ENCODE data around the gene CD160. TPM values are rescaled to one million over a fixed set of nuclear protein-coding genes. Genes with fewer than 3 reads are reported as not detected.

CD160 gene
- total and polyA plus RNA-seq, 8 donors, result 0.02 to 0.15 (median 0.12) TPM; not detected in 5

DNA sequence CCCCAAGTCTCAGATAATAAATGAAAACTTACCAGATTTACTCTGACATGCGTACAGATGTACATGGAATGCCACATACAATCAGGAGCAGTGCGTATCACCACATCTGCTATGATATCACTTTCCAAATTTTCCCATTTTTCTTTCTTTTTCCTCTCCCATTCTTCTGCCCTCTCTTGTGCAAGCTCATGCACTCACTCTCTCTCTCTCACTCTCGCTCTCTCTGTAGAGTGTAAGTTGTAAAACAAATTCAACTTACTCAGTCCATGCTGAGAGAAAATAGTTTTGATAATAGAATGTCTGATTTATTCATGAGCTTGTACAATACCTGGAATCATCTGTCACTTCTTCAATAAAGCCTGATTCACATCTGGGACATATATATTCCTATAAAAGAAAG is 69.3 kb downstream of the CD160 start:
- intact Hi-C loops (cut with DNase I), result no loop called here
- FAIRE-seq, result no peak

More for the DNA sequence above, 69.3 kb downstream of the CD160 start:
- Histone ChIP-seq H3K27me3 (no peaks in the 10 kb centered on the region), H3K4me3 (no peak overlapping the region), H3K4me1 (peaks cover 3 to 18% (median 13%) of the 10 kb centered on the region in 3 donors), H3K27ac (no peak overlapping the region), H3K9me3 (no peaks in the 10 kb centered on the region), H3K36me3 (no peaks in the 10 kb centered on the region)
- TF ChIP-seq, protein P1, sequence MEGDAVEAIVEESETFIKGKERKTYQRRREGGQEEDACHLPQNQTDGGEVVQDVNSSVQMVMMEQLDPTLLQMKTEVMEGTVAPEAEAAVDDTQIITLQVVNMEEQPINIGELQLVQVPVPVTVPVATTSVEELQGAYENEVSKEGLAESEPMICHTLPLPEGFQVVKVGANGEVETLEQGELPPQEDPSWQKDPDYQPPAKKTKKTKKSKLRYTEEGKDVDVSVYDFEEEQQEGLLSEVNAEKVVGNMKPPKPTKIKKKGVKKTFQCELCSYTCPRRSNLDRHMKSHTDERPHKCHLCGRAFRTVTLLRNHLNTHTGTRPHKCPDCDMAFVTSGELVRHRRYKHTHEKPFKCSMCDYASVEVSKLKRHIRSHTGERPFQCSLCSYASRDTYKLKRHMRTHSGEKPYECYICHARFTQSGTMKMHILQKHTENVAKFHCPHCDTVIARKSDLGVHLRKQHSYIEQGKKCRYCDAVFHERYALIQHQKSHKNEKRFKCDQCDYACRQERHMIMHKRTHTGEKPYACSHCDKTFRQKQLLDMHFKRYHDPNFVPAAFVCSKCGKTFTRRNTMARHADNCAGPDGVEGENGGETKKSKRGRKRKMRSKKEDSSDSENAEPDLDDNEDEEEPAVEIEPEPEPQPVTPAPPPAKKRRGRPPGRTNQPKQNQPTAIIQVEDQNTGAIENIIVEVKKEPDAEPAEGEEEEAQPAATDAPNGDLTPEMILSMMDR (IDR thresholded peaks at IDR 0.05), result no peak
- no peak for DNase-seq
- WGBS, 2 donors, result 98 to 99% methylated on average over 3 of the region's 3 CpGs
- ATAC-seq, result no peak

Other genes starting within 250 kb of the CD160 start
- 10 to 100 TPM in 5 of 6 donors, 1 to 10 TPM in 1; 9.3 to 18.9 (median 12.2) TPM for gene GPR89A, start 111.5 kb upstream of the CD160 start, total RNA-seq
- 10 to 100 TPM; 12.0 to 16.4 TPM for gene GPR89A, start 111.5 kb upstream of the CD160 start, polyA plus RNA-seq
- gene PDZK1, start 12.1 kb upstream of the CD160 start, total RNA-seq, result 1 to 10 TPM; 3.4 to 9.7 (median 8.1) TPM
- gene PDZK1, start 12.1 kb upstream of the CD160 start, polyA plus RNA-seq, result 10 to 100 TPM in 1 of 2 donors, 1 to 10 TPM in 1; 9.8 to 21.6 TPM
- 1 to 10 TPM; 4.9 to 8.1 (median 5.9) TPM for gene RNF115, start 104.6 kb downstream of the CD160 start, total RNA-seq
- 1 to 10 TPM; 5.1 to 8.0 TPM for gene RNF115, start 104.6 kb downstream of the CD160 start, polyA plus RNA-seq
- 10 to 100 TPM; 11.9 to 16.2 (median 14.6) TPM for gene POLR3C, start 104.7 kb downstream of the CD160 start, total RNA-seq
- 10 to 100 TPM in 1 of 2 donors, 1 to 10 TPM in 1; 7.6 to 13.9 TPM for gene POLR3C, start 104.7 kb downstream of the CD160 start, polyA plus RNA-seq
- gene NUDT17, start 126.1 kb downstream of the CD160 start, total RNA-seq, result 1 to 10 TPM; 1.0 to 2.6 (median 1.7) TPM
- gene NUDT17, start 126.1 kb downstream of the CD160 start, polyA plus RNA-seq, result 1 to 10 TPM; 2.6 to 3.6 TPM
- gene PIAS3, start 139.6 kb downstream of the CD160 start, total RNA-seq, result 10 to 100 TPM in 2 of 6 donors, 1 to 10 TPM in 4; 8.9 to 16.4 (median 10.0) TPM
- gene PIAS3, start 139.6 kb downstream of the CD160 start, polyA plus RNA-seq, result 10 to 100 TPM; 21.9 to 26.7 TPM
- under 1 TPM; 0.04 to 0.50 (median 0.26) TPM for gene ANKRD35, start 166.4 kb downstream of the CD160 start, total RNA-seq
- under 1 TPM; 0.59 to 0.68 TPM for gene ANKRD35, start 166.4 kb downstream of the CD160 start, polyA plus RNA-seq
- 1 to 10 TPM in 3 of 6 donors, under 1 TPM in 3; 0.12 to 1.3 (median 0.82) TPM for gene ITGA10, start 190.6 kb downstream of the CD160 start, total RNA-seq
- 1 to 10 TPM; 3.5 to 7.4 TPM for gene ITGA10, start 190.6 kb downstream of the CD160 start, polyA plus RNA-seq
- gene PEX11B, start 199.2 kb downstream of the CD160 start, total RNA-seq, result 10 to 100 TPM; 11.0 to 15.5 (median 12.5) TPM
- gene PEX11B, start 199.2 kb downstream of the CD160 start, polyA plus RNA-seq, result 10 to 100 TPM; 10.7 to 21.9 TPM
- 10 to 100 TPM; 29.5 to 55.0 (median 49.1) TPM for gene RBM8A, start 208.0 kb downstream of the CD160 start, total RNA-seq
- 10 to 100 TPM; 32.0 to 57.9 TPM for gene RBM8A, start 208.0 kb downstream of the CD160 start, polyA plus RNA-seq
- gene LIX1L, start 238.5 kb downstream of the CD160 start, total RNA-seq, result 10 to 100 TPM in 1 of 6 donors, 1 to 10 TPM in 5; 3.3 to 10.3 (median 5.8) TPM
- gene LIX1L, start 238.5 kb downstream of the CD160 start, polyA plus RNA-seq, result 1 to 10 TPM; 2.9 to 6.8 TPM
- gene ANKRD34A, start 245.1 kb downstream of the CD160 start, total RNA-seq, result under 1 TPM; 0.04 to 0.28 (median 0.18) TPM
- gene ANKRD34A, start 245.1 kb downstream of the CD160 start, polyA plus RNA-seq, result under 1 TPM; 0.34 to 0.38 TPM
- 10 to 100 TPM in 1 of 6 donors, 1 to 10 TPM in 5; 3.9 to 10.8 (median 5.7) TPM for gene POLR3GL, start 245.2 kb downstream of the CD160 start, total RNA-seq
- 10 to 100 TPM; 14.6 to 27.6 TPM for gene POLR3GL, start 245.2 kb downstream of the CD160 start, polyA plus RNA-seq

Measured in pancreas (tissue), 10 donors.